ENCODE data around the gene RMND1. TPM values are rescaled to one million over a fixed set of nuclear protein-coding genes. Genes with fewer than 3 reads are reported as not detected.
A peak's percentile ranks its signal among the peaks of the same experiment; 100 is the strongest.
"Not testable (repeated sequence)": the region's sequence is repeated elsewhere in the genome, so short reads cannot be mapped to it uniquely, and the experiment has no call there.

Gene RMND1
- total and polyA plus RNA-seq, 9 of the 15 experiments (the other 6 are each of a cell fraction or from before 2014, with no cell fraction given), result 26.9 to 47.8 (median 36.2) TPM

- H3K4me1 ChIP-seq (replicated peaks in 1 of 2; ENCODE audit: control insufficient read depth in 2 of 2, insufficient read depth in 2 of 2, low read length in 2 of 2); CTCF ChIA-PET (ENCODE audit: low intra/inter-chr PET ratio); H4K20me1 ChIP-seq (replicated peaks; ENCODE audit: control insufficient read depth, insufficient read depth, low read length); BruUV-seq (replicated peaks); H3K27me3 ChIP-seq (ENCODE audit: control insufficient read depth in 2 of 2, insufficient read depth in 2 of 2, low read length in 2 of 2); ATAC-seq; DNase-seq (ENCODE audit: extremely low read depth in 1 of 4, low spot score in 3 of 4); in situ Hi-C loops (cut with MboI); H3K9me3 ChIP-seq (replicated peaks; ENCODE audit: control insufficient read depth, insufficient read depth, low read depth, low read length); H3K9me1 ChIP-seq (ENCODE audit: control insufficient read depth, insufficient read depth, low read length); FAIRE-seq; TF ChIP-seq ZBTB40 (CRISPR knock-in tag; IDR thresholded peaks at IDR 0.05): not testable (repeated sequence)
- peaks cover 62% of the 10 kb centered on the region for H3K79me2 ChIP-seq (ENCODE audit: control insufficient read depth, insufficient read depth, low read length)
- H3K4me2 ChIP-seq (ENCODE audit: insufficient read depth, low read length), result peak overlapping the region; percentile 91
- H3K27ac ChIP-seq (ENCODE audit: extremely low read depth, low read depth, low read length), result peak overlapping the region; percentile 78
- POLR2A ChIA-PET, result interaction anchor here (1.0 to 2.0 kb wide), 5 partner anchors 9 to 61 kb away, joined by 4 to 18 read pairs (median 6); no protein-coding TSS in a partner anchor
- intact Hi-C loops (cut with micrococcal nuclease), result loop anchor here (5.0 kb wide), 1 partner anchor 1531 kb away; the partner anchor contains the start of gene FBXO5
- peak overlapping the region; percentile 95 for H2AFZ ChIP-seq (ENCODE audit: low read depth, low read length)
- peak overlapping the region; percentile 75 for H3K4me3 ChIP-seq
- 2% methylated on average over 4 of the region's 6 CpGs for WGBS (ENCODE audit: insufficient coverage, low coverage, missing lambda C conversion rate)
- TF ChIP-seq DPF2 (IDR thresholded peaks at IDR 0.05), result peak; percentile 35; the same call in 1 of the 2 replicates
- 0 out of 2 replicates have a peak, but pooled peaks have one; percentile 9 for TF ChIP-seq TAL1 (IDR thresholded peaks at IDR 0.05)
- TF ChIP-seq MNT (conservative IDR thresholded peaks at IDR 0.05), result 0 out of 4 replicates have a peak, but pooled peaks of 1 of the 2 experiments have one; percentile 33
- 0 out of 4 replicates have a peak, but pooled peaks of 1 of the 2 experiments have one; percentile 17 for TF ChIP-seq MLLT1 (IDR thresholded peaks at IDR 0.05)
- TF ChIP-seq LARP7 (IDR thresholded peaks at IDR 0.05), result 0 out of 2 replicates have a peak, but pooled peaks have one; percentile 17
- TF ChIP-seq CBFA2T2 (conservative IDR thresholded peaks at IDR 0.05), result peak; percentile 23
- peak; percentile 55 for TF ChIP-seq ZBTB40 (IDR thresholded peaks at IDR 0.05)
- TF ChIP-seq CBFA2T3 (IDR thresholded peaks at IDR 0.05), result peak; percentile 53
- H3K9ac ChIP-seq (ENCODE audit: insufficient read depth in 1 of 2, low read depth in 2 of 2, low read length in 2 of 2), result peak overlapping the region in 1 of 2 experiments; percentile 93; a peak in 2 of 4 replicates
- H3K36me3 ChIP-seq (ENCODE audit: control insufficient read depth, insufficient read depth, low read length), result peaks cover 15% of the 10 kb centered on the region
Observed at GRCh38 chr6:151450928-151451327, 998 bp downstream of the RMND1 start.

Measured in K562 (cell line).